GM12892 (cell line): ENCODE results near the gene RGMB.

Experiments used
- POLR2A ChIP-seq: IDR thresholded peaks from 2 replicates; pipeline ENCODE4 v1.6.1; 2011; ENCODE audit warnings: low read depth, low read length, control low read depth
- POLR2AphosphoS5 ChIP-seq: IDR thresholded peaks from 2 replicates; pipeline ENCODE4 v1.6.1; 2011; ENCODE audit warnings: low read depth, low read length, control low read depth

GRCh38 chr5:98810206-98810605 is 36.7 kb downstream of the RGMB start:
- no peak for TF ChIP-seq POLR2A
- TF ChIP-seq POLR2AphosphoS5 = no peak
